OCI-LY1 (cell line): ENCODE measurements around the gene PLA2G6.

Experiments used
- H2AFZ ChIP-seq: fragments of 200-600 bp; sonication (generic), shearing (Covaris generic); 2 replicates; pipeline ENCODE4 v1.6.0; 2014; ENCODE audit warnings: antibody characterized with exemption, mild to moderate bottlenecking, low read length
- H3F3A ChIP-seq: fragments of 200-600 bp; sonication (generic), shearing (Covaris generic); 2 replicates; pipeline ENCODE4 v1.6.0; 2014; ENCODE audit warnings: mild to moderate bottlenecking, antibody characterized with exemption, low read length, moderate library complexity; ENCODE audit not compliant: insufficient read depth
- H3K27ac ChIP-seq: fragments of 200-600 bp; sonication (generic); 2 replicates; pipeline ENCODE4 v1.5.1; 2014; ENCODE audit warnings: low read length, mixed run types, mild to moderate bottlenecking, low read depth; ENCODE audit not compliant: poor library complexity, severe bottlenecking
- H3K27me3 ChIP-seq: fragments of 200-600 bp; sonication (generic); 2 replicates; pipeline ENCODE4 v1.6.0; 2014; ENCODE audit warnings: antibody characterized with exemption, mild to moderate bottlenecking, low read length, moderate library complexity; ENCODE audit not compliant: insufficient read depth
- H3K36me3 ChIP-seq: fragments of 200-600 bp; sonication (generic); 2 replicates; pipeline ENCODE4 v1.6.1; 2014; ENCODE audit warnings: mild to moderate bottlenecking, antibody characterized with exemption, low read length, moderate library complexity, mixed read lengths; ENCODE audit not compliant: insufficient read depth
- H3K4me1 ChIP-seq: fragments of 200-600 bp; sonication (generic); 2 replicates; pipeline ENCODE4 v1.5.1; 2014; ENCODE audit warnings: mild to moderate bottlenecking, low read length, moderate library complexity; ENCODE audit not compliant: insufficient read depth, severe bottlenecking
- H3K4me2 ChIP-seq: fragments of 200-600 bp; sonication (generic), shearing (Covaris generic); 2 replicates; pipeline ENCODE4 v1.6.1; 2014; ENCODE audit warnings: low read length
- H3K4me3 ChIP-seq: fragments of 200-600 bp; sonication (generic); 2 replicates; pipeline ENCODE4 v1.5.1; 2014; ENCODE audit warnings: low read length, low read depth, mild to moderate bottlenecking, mixed read lengths; ENCODE audit not compliant: poor library complexity, severe bottlenecking
- H3K79me2 ChIP-seq: fragments of 200-600 bp; shearing (Covaris generic); 2 replicates; pipeline ENCODE4 v1.6.1; 2016; ENCODE audit warnings: mixed run types, low read length, mixed read lengths; ENCODE audit not compliant: insufficient read depth
- H3K9ac ChIP-seq: fragments of 200-600 bp; sonication (generic), shearing (Covaris generic); 2 replicates; pipeline ENCODE4 v1.6.1; 2014; ENCODE audit warnings: mild to moderate bottlenecking, low read length, mixed read lengths
- H3K9me2 ChIP-seq: fragments of 200-600 bp; sonication (generic), shearing (Covaris generic); 2 replicates; pipeline ENCODE4 v1.6.1; 2014; ENCODE audit warnings: low read depth, mild to moderate bottlenecking, low read length, mixed read lengths
- H3K9me3 ChIP-seq: fragments of 200-600 bp; shearing (Covaris generic); 2 replicates; pipeline ENCODE4 v1.6.1; 2014; ENCODE audit warnings: low read length, mixed read lengths
- H4K20me1 ChIP-seq: fragments of 200-600 bp; sonication (generic), shearing (Covaris generic); 2 replicates; pipeline ENCODE4 v1.6.0; 2016; ENCODE audit warnings: mild to moderate bottlenecking, low read length; ENCODE audit not compliant: insufficient read depth
- EZH2 ChIP-seq: fragments of 200-600 bp; sonication (generic), shearing (Covaris generic); IDR thresholded peaks from 2 replicates; pipeline ENCODE4 v1.8.0; 2017; ENCODE audit warnings: borderline replicate concordance, mixed run types, mild to moderate bottlenecking, antibody characterized with exemption, low read length, moderate library complexity, mixed read lengths
- TF ChIP-seq, protein P1 (sequence below): fragments of 200-600 bp; sonication (generic), shearing (Covaris generic); IDR thresholded peaks from 2 replicates; pipeline ENCODE4 v1.5.1; 2017; ENCODE audit warnings: mild to moderate bottlenecking, antibody characterized with exemption, low read length, moderate library complexity, mixed read lengths

The PLA2G6 gene

DNA sequence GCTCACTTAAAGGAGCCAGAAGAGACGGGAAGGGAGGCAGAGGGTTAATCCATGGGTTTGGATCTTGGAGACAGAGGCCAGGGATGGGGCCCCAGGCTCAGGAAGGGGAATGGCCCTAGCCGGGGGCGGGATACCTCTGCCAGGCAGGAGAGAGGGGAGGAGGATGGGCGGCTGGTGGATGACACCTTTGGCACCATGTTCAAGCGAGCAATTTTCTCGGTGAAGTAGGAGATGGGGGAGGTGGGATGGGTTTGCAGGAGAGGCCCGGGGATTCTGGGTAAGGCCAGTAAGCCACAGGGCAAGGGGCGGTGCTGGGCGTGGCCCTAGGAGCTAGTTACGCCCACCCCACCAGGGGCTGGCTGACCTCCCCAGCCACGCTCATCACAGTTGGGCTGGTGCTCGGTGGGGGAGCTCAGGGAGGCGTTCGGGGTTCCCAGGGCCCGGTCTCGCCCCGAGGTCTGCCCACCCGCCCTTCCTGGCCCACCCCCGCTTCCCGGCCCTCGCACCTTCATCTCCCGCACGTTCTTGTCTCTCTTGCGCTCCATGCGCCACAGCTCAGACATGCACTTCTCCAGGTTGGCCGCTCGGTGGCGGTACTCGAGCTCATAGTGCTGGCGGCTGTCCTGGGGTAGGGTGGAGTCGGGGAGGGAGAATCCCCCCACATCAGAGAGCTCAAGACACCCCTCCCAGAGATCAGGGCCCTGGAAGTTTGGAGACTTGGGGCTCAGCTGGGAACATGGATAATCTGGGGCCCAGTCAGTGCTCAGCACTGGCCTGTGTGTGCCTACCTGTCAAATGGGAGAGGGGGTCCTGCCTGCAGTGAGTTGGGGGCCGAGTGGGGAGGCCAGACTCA lies 83.8 kb downstream of the PLA2G6 start:
- Histone ChIP-seq H3K9me2 (no peaks in the 10 kb centered on the region), H2AFZ (no peak overlapping the region), H3K79me2 (no peaks in the 10 kb centered on the region), H3K27me3 (no peaks in the 10 kb centered on the region), H3K9me3 (no peaks in the 10 kb centered on the region), H3K4me1 (no peaks in the 10 kb centered on the region), H3K4me2 (no peak overlapping the region), H4K20me1 (no peaks in the 10 kb centered on the region), H3K27ac (no peak overlapping the region), H3K9ac (no peak overlapping the region), H3F3A (no peaks in the 10 kb centered on the region), H3K4me3 (no peak overlapping the region), H3K36me3 (no peaks in the 10 kb centered on the region)
- TF ChIP-seq EZH2: no peak
- TF ChIP-seq, protein P1, sequence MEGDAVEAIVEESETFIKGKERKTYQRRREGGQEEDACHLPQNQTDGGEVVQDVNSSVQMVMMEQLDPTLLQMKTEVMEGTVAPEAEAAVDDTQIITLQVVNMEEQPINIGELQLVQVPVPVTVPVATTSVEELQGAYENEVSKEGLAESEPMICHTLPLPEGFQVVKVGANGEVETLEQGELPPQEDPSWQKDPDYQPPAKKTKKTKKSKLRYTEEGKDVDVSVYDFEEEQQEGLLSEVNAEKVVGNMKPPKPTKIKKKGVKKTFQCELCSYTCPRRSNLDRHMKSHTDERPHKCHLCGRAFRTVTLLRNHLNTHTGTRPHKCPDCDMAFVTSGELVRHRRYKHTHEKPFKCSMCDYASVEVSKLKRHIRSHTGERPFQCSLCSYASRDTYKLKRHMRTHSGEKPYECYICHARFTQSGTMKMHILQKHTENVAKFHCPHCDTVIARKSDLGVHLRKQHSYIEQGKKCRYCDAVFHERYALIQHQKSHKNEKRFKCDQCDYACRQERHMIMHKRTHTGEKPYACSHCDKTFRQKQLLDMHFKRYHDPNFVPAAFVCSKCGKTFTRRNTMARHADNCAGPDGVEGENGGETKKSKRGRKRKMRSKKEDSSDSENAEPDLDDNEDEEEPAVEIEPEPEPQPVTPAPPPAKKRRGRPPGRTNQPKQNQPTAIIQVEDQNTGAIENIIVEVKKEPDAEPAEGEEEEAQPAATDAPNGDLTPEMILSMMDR: peak; percentile 41

DNA sequence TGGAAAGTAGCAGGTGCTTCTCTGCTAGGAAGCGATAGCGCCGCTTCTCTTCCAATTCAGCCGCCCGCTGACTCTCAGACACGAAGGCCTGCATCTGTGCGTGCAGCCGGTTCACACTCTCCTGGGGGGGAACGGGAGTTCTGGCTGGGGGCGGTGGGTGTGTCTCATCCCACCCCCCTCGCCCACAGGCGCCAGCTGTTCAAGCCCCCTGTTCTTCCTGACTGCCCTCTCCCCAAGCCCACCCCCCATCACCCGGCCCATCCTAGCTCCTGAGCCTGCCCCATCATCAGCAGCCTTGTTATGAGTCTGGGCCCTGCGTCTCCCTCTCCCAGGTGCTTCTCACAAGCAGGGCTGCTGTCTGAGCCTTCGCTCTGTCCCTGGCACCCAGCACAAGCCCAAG lies 84.6 kb downstream of the PLA2G6 start:
- no peak overlapping the region for H3K9ac ChIP-seq
- no peaks in the 10 kb centered on the region for H4K20me1 ChIP-seq
- H3K36me3 ChIP-seq: no peaks in the 10 kb centered on the region
- H3K4me3 ChIP-seq: no peak overlapping the region
- no peaks in the 10 kb centered on the region for H3K79me2 ChIP-seq
- TF ChIP-seq, protein P1: no peak
- TF ChIP-seq EZH2: no peak
- no peak overlapping the region for H2AFZ ChIP-seq
- no peak overlapping the region for H3K27ac ChIP-seq
- no peaks in the 10 kb centered on the region for H3K4me1 ChIP-seq
- H3K4me2 ChIP-seq: no peak overlapping the region
- H3K27me3 ChIP-seq: no peaks in the 10 kb centered on the region
- no peaks in the 10 kb centered on the region for H3K9me3 ChIP-seq
- no peaks in the 10 kb centered on the region for H3K9me2 ChIP-seq
- H3F3A ChIP-seq: no peaks in the 10 kb centered on the region

DNA sequence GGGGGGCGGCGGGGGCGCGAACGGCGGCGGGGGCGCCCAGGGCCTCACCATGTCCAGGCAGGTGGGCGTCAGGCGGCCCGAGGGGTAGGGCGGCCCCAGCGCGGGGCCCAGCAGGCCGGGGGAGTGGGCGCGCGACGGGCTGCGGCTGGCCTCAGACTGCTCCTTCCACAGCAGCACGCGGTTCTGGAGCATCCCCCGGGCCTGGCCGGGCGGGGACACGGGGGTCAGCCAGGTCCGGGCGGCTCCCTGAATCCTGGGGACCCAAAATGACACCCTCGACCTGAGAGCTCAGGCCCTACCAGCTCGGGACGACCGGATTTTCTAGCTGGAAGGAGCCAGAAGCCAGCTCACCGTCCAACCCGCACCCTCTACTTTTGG lies 92.2 kb downstream of the PLA2G6 start:
- Histone ChIP-seq H3K79me2 (no peaks in the 10 kb centered on the region), H3K9me3 (no peaks in the 10 kb centered on the region), H3K27me3 (no peaks in the 10 kb centered on the region), H3K4me2 (no peak overlapping the region), H3K9me2 (no peaks in the 10 kb centered on the region), H3K36me3 (no peaks in the 10 kb centered on the region), H3K27ac (no peak overlapping the region), H2AFZ (no peak overlapping the region), H3K4me3 (no peak overlapping the region), H3K4me1 (no peaks in the 10 kb centered on the region), H3F3A (no peaks in the 10 kb centered on the region), H3K9ac (no peak overlapping the region), H4K20me1 (no peaks in the 10 kb centered on the region)
- TF ChIP-seq EZH2: no peak
- TF ChIP-seq, protein P1: no peak
